OCI-M2 (cell line): ENCODE results near the gene UTP15.

Experiments used
- DNase-seq: peaks from one replicate; lab custom pipeline; 2025; ENCODE audit not compliant: unreplicated experiment; lab: John Stamatoyannopoulos, UW

Gene UTP15

DNA sequence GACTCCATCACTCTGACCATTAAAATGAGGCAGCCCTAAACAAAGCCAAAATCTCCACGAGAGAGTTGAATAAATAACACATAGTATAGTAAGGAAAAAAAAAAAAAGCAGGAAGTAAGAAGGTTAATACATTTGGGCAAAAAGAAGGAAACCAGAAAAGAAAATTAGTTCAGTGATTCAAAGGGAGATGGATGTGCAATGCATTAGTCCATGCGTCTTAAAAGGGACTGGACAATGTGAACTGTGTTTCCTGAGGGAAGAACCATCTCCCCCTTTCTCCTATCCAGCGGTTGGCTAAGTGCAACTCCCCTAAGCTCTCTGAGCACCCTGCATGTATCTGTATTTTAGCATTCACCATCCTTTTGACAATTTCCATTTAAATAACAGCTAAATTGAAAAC is 1.5 kb upstream of the UTP15 start:
- no peak for DNase-seq

DNA sequence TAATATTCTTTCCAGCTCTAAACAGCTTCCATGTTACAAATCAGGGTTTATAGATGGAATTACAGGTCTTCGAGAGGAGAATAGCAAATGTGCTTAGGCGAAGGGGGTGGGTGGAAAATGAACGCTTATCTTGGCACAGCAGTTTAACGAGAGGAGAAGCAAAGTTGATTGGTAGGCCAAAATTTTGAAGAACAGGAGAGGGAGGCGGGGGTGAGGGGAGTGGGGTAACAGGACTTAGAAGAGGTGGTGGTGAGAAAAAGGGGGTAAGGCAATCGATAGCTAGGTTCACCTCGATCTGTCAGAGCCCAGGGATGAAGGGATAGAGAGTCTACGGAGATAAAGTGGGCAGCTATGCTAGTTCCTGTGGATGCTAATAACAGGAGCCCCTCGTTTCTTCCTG is 868 bp upstream of the UTP15 start:
- no peak for DNase-seq

DNA sequence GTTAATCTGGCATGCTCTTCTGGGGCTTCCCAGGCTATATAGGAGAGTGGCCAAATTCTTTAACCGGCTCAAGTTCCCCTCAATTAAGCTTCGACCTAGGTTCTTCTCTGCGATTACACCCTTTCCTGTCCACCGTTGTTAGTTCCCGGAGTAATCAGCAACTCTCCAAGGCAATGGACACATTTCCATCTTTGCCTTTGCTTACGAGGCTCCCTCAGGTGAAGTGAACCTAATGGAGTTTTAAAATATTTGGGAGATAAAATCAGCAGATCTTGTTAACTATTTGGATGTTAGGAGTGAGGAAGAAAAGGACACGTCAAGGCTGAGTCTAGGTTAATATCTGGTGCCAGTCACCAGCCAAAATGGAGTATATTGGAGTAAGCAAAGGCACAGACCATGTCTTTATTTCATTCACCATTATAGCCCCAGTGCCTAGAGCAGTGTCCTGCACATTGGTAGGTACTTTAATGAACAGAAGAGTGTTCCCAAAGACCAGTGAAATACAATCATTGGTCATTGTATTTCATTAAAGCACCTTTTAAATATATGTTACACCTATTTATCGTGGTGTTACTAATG is 515 bp downstream of the UTP15 start:
- no peak for DNase-seq

DNA sequence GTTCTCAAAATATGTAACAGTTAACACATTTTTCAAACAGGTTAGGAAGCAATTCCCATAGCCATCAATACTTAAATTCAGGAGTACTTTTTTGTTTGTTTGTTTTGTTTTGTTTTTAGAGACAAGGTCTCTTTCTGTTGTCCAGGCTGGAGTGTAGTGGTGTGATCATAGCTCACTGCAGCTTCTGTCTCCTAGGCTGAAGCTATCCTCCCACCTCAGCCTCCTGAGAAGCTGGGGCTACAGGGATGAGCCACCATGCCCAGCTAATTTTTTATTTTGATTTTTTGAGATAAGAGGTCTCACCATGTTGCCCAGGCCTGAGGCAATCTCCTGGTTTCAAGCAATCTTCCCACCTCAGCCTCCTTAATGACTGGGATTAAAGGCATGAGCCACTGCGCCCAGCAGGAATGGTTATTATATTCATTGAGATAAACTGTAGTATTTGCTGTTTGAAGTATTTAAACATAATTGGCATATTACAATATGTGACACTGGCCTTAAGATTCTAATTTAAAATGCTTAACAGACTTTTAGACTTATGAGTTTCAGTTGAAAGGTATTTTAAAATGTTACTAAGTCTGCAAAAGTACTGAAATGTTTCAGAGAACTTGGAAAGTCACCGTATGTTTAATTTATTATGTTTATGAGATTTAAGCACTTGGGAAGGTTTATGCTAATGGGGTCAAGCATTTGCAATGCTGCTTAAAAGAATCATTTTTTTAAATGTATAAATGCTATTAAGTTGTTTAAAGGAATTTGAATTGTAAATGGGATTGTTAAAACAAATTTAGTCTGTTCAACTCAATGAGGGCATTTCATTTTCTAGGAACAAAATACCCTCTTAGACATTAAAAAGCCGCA is 17.0 kb downstream of the UTP15 start:
- DNase-seq = no peak

DNA sequence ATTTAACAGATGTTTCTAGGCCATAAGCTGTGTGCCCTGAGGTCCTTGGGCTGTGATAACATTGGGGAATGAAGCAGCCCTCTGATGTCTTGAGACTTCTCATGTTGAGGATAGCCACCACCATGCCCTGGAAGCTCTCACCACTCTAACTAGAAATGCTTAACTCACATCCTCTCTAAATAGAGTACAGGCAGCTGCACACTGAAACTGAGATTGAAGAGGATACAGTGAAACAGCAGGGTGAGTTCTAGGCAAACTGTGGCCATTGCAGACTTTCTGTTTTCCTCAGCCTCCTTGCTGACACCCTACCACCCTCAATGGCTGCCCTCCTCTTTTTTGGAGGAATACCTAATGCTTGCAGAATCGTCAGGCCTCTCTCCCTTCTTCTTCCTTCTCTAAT is 22.4 kb downstream of the UTP15 start:
- no peak for DNase-seq

DNA sequence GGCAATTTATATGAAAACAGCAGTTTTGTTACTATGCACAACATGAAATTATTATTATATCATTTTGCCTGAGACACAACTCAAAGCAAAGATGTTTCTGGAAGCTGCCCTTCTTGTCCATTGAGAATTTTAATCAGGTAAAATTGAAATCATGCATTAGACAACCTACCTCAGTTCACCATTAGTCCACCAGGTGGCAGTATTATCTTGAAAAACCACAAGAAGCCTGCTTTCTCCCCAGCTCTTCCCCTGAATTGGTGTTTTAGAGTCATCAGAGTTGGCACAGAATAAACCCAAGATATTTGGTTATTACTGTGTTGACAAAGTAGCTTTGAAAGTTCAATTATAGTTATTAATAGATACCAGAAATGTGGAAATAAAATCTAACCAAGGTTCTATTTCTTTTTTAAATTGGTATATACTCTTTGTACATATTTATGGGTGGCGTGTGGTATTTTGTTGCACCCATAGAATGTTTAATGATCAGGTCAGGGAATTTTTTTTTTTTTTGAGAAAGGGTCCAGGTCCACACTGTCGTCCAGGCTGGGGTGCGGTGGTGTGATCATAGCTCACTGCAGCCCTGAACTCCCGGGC is 25.7 kb downstream of the UTP15 start:
- DNase-seq = no peak

DNA sequence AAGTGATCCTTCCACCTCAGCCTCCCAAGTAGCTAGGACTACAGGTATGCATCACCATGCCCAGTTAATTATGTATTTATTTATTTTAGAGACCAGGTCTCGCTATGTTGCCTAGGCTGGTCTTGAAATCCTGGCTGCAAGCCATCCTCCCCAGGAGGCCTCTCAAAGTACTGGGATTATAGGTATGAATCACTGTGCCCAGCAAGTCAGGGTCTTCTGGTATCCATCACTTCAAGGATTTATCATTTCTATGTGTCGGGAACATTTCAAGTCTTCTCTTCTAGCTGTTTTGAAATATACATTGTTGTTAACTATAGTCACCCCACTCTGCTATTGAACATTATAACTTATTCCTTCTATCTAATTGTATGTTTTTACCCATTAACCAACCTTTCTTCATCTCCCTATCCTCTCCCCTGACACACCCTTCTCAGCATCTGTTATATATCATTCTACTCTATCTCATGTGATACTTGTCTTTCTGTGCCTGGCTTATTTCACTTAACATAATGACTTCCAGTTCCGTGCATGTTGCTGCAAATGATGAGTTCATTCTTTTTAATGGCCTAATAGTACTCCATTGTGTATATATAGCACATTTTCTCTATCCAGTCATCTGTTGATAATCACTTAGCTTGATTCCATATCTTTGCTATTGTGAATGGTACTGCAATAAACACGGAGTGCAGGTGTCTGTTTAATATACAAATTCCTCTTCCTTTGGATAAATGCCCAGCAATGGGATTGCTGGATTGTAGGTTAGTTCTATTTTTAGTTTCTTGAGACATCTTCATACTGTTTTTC is 26.4 kb downstream of the UTP15 start:
- DNase-seq = no peak

DNA sequence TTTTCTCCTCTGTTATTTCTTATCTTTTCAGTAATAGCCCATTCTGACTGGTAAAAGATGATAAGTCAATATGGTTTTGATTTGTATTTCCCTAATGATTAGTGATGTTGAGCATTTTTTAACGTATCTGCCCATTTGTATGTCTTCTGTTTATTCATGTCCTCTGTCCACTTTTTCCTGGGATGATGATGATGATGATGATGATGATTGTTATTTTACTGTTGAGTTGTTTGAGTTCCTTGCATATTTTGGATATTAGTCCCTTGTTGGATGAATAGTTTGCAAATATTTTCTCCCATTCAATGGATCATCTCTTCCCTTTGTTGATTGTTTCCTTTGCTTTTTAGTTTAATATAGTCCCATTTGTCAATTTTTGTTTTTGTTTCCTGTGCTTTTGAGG is 27.0 kb downstream of the UTP15 start:
- no peak for DNase-seq

DNA sequence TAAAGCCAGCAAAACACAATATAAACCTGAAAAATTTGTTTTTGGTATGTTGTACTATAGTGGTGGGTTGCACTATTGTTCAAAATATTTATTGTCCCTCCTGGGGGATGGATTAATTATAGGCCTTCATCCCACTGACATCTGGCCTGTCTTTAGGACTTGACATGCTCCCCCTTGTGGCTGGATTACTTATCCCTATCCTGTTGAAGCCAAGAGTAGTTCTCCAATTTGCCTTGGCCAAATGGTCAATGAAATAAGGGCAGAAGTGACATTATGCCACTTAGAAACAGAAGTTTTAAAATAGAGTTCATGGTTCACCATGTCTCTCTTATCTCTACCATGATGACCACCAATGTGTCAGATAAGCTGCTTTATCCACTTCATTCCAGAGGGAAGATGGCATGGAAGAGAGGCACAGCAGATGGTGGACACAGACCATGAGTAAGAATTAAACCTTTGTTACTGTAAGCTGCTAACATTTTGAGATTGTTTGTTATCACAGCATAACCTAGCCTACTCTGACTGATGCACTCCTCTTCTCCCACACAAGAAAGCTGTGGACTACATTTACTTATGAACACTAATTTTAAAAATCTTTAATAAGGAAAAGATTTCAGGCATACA is 31.3 kb downstream of the UTP15 start:
- no peak for DNase-seq

DNA sequence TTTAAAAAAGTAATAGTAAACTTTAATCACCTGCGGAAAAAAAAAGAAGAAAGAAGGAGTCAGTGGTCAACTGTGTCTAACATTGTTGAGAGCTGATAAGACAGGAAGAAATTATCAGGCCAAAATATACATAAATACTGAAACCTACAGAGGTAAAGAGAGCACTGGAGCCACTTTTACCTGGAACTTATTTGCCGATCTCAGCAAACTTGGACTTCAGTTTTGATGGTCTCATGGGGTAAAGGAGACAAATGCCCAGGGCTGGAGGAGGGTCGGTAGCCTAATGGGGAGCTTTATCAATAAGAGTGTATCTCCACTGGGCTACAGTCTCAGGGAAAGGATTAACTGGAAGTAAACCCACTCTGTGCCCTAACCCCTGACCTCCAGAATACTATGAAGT is 33.8 kb downstream of the UTP15 start:
- DNase-seq = no peak

DNA sequence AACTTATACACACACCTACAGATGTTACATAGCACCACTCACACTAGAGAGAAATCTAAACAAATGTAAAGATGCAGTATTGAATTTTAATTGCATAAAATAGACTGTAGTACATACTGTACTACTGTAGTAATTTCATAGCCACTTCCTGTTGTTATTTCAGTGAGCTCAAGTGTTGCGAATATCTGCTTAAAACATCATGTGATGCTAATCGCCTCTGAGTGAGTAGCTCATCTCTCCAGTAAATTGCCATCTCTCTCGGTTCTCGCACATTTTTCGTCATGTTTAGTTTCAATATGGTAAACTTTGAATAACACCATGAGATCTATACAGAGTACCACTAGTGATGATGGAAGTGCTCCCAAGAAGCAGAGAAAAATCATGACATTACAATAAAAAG is 38.5 kb downstream of the UTP15 start:
- no peak for DNase-seq

DNA sequence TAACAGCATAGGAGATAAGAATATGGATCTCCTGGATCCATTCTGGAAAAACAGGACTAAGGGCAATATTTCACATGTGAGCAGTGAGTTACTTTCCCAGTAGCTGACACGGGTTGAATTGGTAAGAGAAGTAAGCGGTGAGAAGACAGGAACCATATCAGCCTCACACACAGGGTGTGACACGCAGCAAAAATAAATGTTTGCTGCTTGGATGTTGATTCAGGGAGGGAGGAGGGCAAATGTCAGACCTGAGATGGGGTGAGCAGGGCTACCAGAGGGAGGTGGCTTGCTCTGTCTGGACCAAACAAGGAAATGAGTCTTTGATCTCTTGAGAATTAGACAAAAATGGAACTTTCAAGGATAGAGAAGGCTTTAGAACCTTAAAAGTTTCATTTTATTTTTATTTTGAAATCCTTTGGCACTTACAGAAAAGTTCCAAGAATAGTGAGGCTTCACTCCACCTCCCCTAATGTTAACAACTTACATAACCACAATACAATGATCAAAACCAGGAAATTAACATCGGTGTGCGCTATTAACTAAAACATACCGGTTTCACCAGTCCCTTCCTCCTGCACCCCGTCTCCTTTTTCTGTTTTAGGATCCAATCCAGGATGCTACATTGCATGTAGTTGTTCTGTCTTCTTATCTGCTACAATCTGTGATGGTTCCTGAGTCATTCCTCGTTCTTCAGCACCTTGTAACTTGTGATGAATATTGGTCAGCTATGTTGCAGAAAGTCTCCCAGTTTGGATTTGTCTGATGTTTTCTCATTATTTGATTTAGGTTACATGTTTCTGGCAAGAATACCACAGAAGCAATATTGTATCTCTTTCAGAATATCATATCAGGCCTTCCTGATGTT is 39.9 kb downstream of the UTP15 start:
- DNase-seq = no peak

DNA sequence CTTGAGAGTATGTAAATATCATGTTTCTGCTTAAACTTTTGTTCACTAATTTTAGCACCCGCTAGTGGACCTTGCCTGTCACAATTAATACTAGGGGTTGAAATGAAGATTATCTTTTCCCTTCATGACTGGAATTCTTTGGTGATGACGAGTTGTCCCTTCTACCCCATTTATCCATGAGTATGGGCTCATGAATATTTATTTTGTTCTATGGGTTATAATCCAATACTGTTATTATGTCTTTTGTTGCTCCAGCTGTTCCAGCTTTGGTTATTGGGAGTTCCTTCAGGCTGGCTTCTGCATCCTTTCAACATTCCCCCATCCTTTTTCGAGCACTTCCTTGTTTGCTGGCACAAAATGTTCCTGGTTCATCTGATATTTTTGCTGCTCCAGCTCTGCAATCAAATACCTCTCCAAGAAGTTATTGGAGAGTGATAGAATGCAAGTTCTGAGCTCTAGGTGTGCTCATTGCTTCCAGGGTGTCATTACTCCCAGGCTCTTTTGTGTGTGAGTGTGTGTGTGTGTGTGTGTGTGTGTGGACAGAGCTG is 40.7 kb downstream of the UTP15 start:
- no peak for DNase-seq

DNA sequence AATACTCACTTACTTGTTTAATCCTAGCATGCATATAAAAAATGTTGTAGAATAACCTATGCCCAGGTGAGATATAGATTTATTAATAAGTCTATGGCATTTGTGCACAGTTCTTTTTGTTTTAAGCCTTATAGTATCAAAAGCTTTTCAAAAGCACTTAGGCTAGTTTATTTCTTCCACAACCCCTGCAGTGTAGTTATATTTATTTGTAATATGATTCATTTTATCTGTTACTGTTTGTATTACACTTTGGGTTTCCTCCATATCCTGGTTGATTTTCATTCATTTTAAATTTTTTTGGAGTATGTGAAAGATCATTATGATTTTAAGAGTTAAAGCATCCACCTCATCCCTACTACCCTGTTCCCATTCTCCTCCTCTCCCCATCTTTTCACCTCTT is 41.7 kb downstream of the UTP15 start:
- DNase-seq = no peak

DNA sequence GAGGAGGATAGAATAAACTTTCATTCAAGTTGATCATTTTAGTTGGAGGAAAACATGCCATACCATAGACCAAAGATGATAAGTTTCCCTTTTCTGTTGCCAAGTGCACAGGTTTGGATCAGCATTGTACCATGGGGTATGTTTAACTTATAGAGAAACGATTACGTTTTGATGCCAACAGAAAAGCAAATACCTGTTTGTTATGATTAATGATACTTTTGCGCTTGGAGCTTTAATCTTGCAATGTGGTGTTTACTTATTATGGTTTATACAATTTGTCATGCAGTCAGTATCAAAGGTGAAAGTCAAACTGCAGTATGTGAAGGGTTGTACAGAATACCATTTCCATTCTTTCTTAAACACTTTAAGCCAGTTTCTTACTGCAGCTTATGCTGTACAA is 47.3 kb downstream of the UTP15 start:
- DNase-seq = no peak

DNA sequence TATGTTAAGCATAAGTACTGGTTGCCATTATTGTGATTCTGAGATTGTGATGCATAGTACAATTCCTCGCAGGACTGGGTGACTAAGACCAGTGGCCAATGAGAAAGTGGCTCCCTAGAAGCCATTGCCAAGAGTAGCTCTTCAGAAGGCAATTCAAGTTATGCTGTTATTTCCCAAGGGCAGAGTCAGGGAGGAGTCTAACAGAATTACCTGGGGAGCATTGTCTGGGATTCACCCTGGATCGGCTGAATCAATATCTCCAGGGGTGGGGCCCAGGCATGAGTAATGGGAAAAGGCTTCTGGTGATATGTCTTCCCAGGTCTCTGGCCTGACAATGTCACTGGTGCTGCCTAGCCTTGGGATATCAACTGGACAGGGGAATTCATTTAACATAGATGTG is 49.5 kb downstream of the UTP15 start:
- DNase-seq = no peak

DNA sequence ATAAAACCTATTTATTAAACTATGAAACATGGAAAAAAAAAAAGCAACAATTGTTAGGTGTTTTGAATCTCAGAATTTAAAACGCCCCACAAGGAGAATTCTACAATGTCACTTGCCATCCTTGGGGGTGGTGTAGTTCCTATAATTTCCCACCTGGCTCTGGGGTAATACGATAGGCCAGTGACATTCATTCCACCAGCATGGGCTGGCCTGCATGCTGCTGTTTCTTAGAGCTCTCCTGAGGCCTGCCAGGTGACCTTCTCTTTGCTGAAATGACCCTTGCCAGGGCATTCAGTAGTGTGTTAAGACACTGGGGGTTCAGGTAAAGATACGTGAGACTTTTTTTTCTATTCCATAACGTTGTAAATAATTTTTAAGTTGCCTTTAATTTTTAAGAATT is 50.4 kb downstream of the UTP15 start:
- DNase-seq = no peak

DNA sequence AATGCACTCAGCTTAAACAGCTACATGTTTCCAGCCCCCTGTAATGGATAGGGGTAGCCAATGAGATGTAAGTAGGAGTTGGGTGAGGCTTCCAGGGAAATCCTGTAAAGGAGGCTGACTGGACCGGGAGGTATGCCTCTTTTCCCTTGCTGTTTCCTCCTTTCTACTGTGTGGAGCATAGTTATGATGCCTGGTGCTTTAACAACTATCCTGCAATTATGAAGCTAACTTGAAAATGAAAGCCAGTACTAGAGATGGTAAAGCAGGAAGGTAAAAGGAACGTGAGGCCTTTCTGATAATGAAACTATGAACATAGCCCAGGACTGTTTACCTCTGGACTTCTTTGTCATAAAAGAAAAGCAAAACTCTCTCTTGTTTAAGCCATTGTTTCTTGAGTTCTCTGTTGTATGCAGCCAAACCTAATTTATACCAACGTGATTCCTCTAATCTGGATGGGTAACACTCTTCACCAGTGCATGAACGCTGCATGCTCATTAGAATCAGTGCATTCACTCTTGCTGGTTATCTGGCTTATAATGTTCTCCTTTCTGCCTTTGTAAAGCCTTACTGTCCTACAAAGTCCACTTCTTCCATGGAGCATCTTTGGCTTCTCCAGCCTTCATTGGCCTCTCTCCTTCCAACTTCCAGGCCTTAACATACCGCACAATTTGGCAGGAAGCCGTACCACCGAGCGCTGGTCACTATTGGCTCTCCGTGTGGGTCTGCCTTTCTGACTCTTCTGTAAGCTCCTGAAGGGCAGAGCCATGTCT is 52.2 kb downstream of the UTP15 start:
- no peak for DNase-seq

DNA sequence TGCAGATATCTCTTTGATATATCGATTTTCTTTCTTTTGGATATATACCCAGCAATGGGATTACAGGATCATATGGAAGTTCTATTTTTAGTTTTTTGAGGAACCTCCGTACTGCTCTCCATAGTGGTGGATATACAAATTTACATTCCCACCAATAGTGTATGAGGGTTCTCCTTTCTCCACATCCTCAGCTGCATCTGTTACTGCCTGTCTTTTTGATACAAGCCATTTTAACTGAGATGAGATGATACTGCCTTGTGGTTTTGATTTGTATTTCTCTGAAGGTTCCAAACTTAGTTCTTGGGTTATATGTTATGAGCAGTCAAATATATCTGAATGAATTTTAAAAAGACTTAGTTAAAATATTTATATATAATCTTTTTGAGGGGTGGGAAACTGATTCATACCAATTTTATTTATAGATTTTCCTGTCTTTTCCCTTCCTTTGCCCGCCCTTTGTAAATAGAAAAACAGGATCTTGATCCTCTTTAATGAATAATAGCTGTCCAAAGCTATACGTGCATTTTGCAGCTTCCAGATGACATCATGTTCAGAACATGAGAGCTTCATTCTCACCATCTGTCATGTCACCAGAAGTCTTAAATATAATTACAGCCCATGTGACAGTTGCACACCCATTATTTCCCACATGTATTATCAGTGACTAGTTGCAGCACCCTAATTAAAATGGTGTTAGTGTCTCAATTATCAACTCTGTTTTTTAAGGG is 54.2 kb downstream of the UTP15 start:
- no peak for DNase-seq
